HG02938 (cell line): Measurements from ENCODE around the gene CD47.
A peak's percentile ranks its signal among the peaks of the same experiment; 100 is the strongest.

Source experiments
- ATAC-seq: cut with Tn5 transposase; IDR thresholded peaks from one replicate; pipeline ENCODE4 v1.9.1; 2021; ENCODE audit warnings: mild to moderate bottlenecking, moderate library complexity; ENCODE audit not compliant: unreplicated experiment

Gene CD47

GRCh38 chr3:108054935-108055334, 35.9 kb downstream of the CD47 start:
- ATAC-seq: no peak

GRCh38 chr3:108053483-108053882, 37.3 kb downstream of the CD47 start:
- ATAC-seq: no peak

DNA sequence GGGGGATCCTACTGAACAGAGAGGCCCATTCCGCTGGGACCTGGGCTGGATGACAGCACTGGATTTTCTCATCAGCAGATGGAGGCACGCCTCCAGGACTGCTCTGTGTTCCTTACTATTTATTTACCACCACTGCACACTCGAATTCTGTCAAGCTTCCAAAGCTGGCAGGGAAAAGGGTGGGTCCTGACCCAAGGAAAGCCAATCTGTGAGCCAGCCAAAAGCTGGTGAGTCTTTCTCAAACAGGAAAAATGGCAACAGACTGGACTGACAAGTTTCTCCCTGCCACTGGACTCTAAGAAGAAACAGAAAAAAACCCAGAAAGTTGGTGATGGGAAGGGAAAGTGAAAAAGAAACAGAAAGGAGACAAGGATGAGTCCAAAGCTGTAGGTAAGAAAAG, 37.8 kb downstream of the CD47 start:
- ATAC-seq: no peak

GRCh38 chr3:108051005-108051404, 39.8 kb downstream of the CD47 start:
- ATAC-seq: no peak

DNA sequence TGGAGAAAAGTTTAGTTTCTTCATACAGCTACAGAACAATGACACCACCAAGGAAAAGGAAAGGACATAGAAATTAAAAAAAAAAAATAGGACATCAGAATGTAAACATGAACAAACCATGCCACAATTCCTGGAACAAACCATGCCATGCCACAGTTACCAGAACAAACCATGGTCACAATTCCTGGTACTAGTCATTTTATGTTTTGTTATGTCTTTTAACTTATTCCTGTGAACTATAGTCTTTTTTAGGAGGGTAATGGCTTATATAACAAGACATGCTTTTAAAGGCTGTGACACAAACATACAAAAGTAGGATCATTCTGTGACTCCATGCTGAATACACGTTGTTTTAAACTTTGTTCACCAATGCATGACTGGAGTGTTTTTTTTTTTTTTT, 42.8 kb downstream of the CD47 start:
- ATAC-seq: no peak

DNA sequence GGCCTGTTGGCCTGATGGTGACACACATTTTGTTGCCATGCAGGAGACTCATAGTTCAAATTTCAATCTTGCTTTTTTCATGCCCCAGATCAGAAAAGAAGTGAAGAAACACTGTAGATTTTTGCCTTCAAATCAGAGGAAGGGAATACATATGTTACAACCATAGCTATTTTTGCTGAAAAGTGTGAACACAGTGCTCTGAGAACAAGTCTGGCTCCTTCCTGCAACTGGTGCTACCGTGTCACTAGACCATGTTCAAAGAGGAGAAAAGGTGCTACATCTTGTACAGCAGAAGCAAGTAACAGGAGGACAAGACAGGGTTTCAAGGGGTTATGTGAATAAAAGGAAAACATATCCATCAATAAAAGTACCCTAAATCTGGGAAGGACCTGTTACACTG, 44.6 kb downstream of the CD47 start:
- ATAC-seq: no peak

DNA sequence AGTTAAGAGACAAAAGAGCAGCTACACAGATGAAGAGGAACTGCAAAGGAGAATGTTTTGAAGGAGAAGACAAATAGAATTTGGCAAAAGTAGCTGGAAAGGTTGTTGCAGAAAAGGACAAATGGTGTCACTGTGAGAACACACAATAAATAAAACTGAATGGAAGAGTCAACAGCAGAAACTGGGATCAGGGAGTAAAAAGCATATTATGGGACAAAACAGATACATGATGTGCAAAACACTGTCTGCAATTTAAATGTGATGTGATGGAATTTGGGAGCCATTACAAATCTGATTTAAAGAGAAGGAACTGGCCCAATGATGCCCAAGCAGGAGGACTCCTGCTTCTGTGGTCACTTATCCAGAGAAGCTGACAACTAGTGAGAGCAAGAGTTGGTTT, 46.1 kb downstream of the CD47 start:
- no peak for ATAC-seq

- ATAC-seq: no peak
Measured at GRCh38 chr3:108042300-108042699, 48.5 kb downstream of the CD47 start.

DNA sequence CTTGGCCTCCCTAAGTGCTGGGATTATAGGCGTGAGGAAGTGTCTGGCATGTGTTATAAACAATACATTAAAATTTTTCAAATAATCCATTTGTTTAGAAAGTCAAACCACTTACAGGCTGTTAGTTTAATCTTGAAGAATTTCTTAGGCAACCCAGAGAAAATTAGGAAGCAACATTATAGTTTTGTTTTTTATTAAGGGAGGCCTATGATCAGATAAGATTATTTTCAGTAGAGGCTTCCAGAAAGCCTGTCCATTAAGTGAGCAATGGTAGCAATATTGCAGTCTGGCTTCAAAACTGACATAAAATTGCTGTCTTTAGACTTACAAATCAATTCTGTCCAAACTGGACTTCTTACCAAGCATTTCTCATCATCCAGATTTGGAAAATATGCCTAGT, 49.6 kb downstream of the CD47 start:
- no peak for ATAC-seq

DNA sequence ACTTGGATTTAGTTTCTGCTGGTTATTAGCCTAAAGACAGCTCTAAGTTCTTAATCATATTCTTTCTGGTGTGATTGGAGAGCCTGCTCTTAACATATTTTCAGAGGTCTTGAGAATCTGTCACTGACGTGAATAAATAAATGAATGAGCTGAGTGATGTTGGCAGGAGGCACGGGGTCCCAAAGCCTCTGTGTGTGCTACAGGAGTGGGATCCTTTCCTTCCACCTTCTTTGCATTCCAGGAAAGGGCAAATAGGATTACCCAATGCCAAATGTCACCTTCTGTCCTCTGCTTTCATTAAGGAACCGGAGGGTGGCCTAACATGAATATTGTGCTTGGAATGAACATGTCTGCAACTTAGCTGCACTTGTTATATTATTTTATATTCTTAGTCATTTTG, 53.1 kb downstream of the CD47 start:
- ATAC-seq: no peak

DNA sequence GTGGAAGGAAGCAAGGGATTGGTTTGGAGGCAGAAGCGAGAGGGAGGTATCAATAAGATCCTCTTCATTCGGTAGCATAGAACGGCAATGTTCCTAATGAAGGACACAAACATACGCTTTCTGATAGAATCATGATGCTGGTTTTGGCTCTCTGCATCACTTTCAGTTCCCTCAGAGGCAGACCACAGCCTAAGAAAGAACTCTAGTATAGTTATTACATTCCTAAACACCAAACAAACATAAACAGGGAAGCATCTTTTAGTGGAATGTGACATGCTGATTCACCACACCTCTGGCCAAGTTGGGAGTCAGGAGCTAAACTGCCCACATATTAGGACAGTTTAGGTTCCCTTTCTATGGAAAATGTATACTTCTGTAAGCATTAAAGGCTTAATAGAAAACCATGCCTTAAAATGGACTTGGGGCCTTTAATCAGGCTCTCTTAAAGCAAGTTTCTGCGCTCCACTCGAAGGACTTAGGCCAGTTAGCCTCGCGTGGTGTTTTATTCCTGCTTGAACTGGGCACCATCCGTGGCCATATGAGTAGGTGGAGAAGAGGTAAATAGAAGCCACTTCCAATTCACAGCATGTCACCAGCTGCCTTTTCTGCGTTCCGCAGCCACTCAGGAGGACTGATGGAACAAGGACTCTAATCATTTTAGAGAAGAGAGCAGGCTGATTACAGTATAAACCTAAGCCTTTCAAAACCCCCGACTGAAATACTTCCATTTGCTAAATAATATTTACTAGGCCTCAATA, 53.7 kb downstream of the CD47 start:
- peak; percentile 65 for ATAC-seq

DNA sequence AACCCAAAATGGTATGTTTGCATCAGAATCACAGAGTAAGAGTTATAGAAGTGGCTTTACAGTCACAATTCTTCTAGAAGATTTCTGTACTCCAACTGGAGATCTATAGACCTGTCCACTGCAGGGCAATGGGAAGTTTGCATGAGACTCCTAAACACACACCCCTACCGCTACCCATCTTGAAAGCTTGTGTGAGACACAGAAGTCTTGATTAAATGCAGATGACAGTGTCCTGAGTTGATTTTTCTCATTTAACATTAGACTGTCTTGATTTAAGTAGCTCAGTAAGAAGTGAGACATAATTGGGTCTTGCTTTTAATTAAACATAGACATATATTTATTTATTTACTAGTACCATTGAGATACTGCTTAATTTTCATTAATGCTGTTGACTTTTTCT, 54.4 kb downstream of the CD47 start:
- no peak for ATAC-seq

DNA sequence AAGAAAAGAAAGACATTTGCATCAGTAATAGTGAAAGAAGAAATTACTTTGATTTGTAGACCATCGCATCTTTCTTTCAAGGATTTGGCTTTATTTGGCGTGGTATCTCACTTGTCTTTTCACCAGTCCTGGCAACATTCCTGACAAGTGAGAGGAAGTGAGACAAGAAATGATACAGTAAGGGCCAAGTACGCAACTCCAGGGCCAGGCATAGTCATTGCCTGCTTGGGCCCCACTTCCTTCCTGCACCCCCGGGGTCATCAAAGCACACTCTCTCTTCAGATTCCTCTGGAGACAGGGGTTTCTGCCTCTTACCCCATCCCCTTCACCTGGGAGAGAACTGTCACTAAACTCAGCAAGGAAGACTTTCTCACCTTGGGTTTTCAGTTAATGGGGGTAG, 55.1 kb downstream of the CD47 start:
- ATAC-seq: no peak

DNA sequence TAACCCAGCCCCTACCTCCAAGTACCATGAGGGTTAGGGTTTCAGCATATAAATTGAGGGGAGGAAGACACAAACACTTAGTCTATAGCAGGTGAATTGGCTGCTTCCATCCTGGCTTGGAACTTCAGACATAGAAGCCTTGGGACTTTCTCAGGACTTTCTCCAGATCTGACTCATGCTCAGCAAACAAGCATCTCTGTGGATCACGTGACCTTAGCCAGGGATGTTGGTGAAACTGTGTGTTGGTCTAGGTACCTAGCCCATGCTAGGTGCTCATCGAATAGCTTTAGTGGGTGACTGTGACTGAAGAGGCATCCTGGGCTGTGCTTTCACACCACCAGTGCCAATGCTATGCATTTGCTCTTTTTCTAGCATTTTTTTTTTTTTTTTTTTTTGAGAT, 58.9 kb downstream of the CD47 start:
- no peak for ATAC-seq

DNA sequence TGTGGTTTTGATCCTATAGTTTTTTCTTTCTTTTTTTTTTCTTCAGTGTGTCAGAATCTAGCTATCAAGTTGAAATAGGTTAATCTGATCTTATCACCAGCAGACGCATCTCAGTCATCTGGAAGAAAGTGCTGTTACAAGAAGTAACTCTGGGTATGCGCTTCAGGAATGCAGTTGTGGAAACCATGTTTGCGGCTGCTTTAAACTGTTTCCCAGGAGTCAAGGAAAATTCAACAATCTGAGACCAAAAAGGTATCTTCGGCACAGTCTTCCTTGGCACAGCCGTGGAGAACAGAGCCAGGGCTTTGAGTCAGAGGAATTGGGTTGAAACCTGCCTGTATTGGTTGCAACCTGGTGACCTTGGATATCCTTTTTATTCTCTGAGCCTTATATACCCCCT, 59.9 kb downstream of the CD47 start:
- ATAC-seq: no peak

- ATAC-seq: no peak
Measured at GRCh38 chr3:108029466-108029865, 61.4 kb downstream of the CD47 start.

DNA sequence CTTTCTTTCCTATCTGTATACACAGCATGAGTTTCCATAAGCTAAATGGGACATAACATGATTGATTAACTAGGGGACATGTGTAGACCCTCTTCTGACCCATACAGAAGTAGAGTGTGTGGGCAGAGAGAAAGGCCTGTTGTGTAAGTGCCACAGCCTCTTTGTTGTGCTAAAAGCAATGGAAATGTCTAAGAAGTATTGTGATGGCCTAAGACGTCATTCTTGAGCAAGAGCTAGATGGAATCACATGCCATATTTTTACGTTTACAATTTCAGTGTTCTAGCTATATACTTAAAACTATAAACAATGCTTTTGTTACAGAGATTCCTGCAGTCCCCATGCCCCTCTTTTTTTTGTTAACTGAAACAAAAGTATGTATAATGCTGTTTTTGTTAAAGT, 61.9 kb downstream of the CD47 start:
- ATAC-seq: no peak

GRCh38 chr3:108025177-108025576, 65.7 kb downstream of the CD47 start:
- no peak for ATAC-seq

DNA sequence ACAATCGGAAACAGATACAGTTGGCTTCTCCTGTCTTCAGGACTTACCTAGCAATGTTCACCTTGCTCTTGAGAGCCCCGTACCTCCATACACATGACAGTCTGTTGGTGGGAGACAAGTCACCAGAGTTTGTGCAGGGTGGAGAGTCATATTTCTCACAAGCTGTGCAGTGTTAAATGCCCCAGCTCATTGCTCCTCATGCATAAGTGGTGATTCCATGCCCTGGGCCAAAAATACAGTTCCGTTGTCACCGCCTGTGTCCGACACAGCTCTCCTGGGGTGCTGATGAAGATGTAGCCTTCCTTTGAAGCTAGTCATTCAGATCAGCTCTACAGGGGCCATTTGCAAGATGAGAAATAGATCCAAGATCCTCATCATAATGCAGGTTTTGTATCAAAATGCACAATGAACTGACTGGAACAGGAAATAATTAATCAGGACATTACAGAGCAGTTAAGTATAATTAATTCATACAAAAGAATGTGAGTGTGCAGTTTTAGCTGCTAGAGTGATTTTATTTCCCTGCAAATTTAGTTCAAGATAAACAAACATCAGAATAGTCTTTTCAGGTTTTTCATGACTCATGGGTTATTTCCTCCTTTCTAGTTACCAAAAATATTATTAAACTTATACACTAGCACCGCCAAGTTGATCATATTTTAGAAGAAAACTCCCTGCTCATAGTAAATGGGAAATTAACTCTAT, 66.5 kb downstream of the CD47 start:
- no peak for ATAC-seq

- no peak for ATAC-seq
Measured at GRCh38 chr3:108022256-108023150, 68.3 kb downstream of the CD47 start.

GRCh38 chr3:108021533-108021932, 69.3 kb downstream of the CD47 start:
- no peak for ATAC-seq

DNA sequence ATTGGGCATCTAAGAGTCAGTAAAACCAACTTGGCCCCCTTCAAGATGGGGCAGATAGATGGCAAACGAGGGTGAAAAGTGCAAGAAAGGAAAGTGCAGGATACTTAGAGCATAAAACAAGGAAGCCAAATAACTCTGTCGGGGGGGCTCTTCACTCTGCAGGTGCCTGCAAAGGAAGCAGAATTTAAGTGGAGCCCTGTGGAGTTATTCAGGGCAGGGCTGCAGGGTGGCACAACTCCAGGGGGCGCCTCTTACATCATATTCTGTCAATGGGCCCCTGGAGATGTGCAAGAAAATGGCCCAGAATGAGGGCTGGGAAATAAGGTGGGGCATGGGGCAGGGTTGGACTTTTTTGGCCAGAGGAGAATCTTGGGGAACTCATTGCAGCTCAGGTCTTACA, 69.7 kb downstream of the CD47 start:
- no peak for ATAC-seq
